Measurements from ENCODE around the gene SIDT2. TPM values are rescaled to one million over a fixed set of nuclear protein-coding genes. Genes with fewer than 3 reads are reported as not detected.
"Not testable (repeated sequence)": the region's sequence is repeated elsewhere in the genome, so short reads cannot be mapped to it uniquely, and the experiment has no call there.

SIDT2 gene
- total RNA-seq, 2 donors from 2014 or later: 25.0 to 43.9 TPM

GRCh38 chr11:117180661-117181585, 2.4 kb downstream of the SIDT2 start:
- Mint-ChIP-seq H3K4me3 (peak overlapping the region; percentile 88), H3K9me3 (no peaks in the 10 kb centered on the region), H3K27me3 (no peaks in the 10 kb centered on the region), H3K4me1 (peaks cover 25% of the 10 kb centered on the region), H3K36me3 (ENCODE audit: low read depth) (peaks cover 5% of the 10 kb centered on the region), H3K27ac (peak overlapping the region; percentile 84)
- ATAC-seq (replicated peaks): peak; percentile 31

- peaks cover 25% of the 10 kb centered on the region for H3K4me1 Mint-ChIP-seq
- peaks cover 5% of the 10 kb centered on the region for H3K36me3 Mint-ChIP-seq (ENCODE audit: low read depth)
- H3K4me3 Mint-ChIP-seq: no peak overlapping the region
- H3K27me3 Mint-ChIP-seq: no peaks in the 10 kb centered on the region
- H3K9me3 Mint-ChIP-seq: no peaks in the 10 kb centered on the region
- H3K27ac Mint-ChIP-seq: no peak overlapping the region
- no peak for ATAC-seq (replicated peaks)
Observed at GRCh38 chr11:117181586-117182550, 3.3 kb downstream of the SIDT2 start.

DNA sequence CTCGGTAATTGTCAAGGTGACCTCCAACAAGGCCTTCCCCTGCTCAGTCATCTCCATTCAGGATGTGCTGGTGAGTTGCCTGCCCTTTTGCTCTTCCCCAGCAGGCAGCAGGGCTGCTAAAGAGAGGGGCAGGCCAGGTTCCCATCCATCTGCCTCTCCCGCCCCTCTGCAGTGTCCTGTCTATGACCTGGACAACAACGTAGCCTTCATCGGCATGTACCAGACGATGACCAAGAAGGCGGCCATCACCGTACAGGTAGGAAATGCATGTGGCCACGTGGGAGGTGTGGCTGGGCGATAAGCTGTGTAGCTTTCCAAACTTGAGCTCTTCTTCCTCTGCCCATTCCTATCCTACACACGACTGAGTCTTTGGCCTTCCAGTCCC, 4.0 kb downstream of the SIDT2 start:
- H3K4me3 Mint-ChIP-seq: no peak overlapping the region
- H3K4me1 Mint-ChIP-seq: peaks cover 25% of the 10 kb centered on the region
- no peaks in the 10 kb centered on the region for H3K27me3 Mint-ChIP-seq
- H3K27ac Mint-ChIP-seq: no peak overlapping the region
- H3K36me3 Mint-ChIP-seq (ENCODE audit: low read depth): peaks cover 5% of the 10 kb centered on the region
- no peaks in the 10 kb centered on the region for H3K9me3 Mint-ChIP-seq
- no peak for ATAC-seq (replicated peaks)

DNA sequence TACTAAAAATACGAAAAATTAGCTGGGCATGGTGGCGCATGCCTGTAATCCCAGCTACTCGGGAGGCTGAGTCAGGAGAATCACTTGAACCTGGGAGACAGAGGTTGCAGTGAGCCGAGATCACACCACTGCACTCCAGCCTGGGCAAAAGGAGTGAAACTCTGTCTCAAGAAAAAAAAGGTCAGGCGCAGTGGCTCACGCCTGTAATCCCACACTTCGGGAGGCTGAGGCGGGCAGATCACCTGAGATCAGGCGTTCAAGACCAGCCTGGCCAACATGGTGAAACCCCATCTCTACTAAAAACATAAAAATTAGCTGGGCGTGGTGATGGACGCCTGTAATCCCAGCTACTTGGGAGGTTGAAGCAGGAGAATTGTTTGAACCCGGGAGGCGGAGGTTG, 4.6 kb downstream of the SIDT2 start:
- not testable (repeated sequence) for ATAC-seq (replicated peaks); H3K4me3 Mint-ChIP-seq; H3K27ac Mint-ChIP-seq; H3K36me3 Mint-ChIP-seq (ENCODE audit: low read depth); H3K27me3 Mint-ChIP-seq; H3K9me3 Mint-ChIP-seq
- H3K4me1 Mint-ChIP-seq: peaks cover 18% of the 10 kb centered on the region

- H3K9me3 Mint-ChIP-seq: no peaks in the 10 kb centered on the region
- H3K27me3 Mint-ChIP-seq: no peaks in the 10 kb centered on the region
- peaks cover 5% of the 10 kb centered on the region for H3K36me3 Mint-ChIP-seq (ENCODE audit: low read depth)
- H3K27ac Mint-ChIP-seq: no peak overlapping the region
- no peak overlapping the region for H3K4me3 Mint-ChIP-seq
- ATAC-seq (replicated peaks): no peak
- peaks cover 18% of the 10 kb centered on the region for H3K4me1 Mint-ChIP-seq
Observed at GRCh38 chr11:117183724-117184349, 5.3 kb downstream of the SIDT2 start.

DNA sequence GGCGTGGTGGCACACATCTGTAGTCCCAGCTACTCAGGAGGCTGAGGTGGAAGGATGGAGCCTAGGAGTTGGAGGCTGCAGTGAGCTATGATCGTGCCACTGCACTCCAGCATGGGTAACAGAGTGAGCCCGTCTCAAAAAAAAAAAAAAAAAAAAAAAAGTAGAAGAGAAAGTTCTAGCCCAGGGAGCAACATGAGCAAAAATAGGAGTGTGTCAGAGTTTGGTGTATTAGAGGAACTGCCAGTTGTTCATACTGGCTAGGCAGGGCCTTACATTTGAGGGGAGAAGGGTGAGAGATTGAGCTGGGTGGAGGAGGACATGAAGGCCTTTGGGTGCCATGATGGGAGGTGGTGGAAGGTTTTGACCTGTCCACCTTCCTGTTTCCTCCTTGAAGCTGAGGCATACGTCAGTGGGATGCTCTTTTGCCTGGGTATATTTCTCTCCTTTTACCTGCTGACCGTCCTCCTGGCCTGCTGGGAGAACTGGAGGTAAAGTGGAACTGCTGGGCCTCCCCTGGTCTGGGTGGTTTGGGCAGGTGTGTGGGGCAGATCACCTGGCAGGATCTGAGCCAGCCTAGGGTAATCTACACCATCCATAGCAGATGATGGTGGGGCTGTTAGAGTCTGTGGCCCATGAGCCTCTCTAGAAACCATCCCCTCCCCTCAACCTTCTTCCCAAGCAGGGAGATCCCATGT, 7.3 kb downstream of the SIDT2 start:
- no peak overlapping the region for H3K4me3 Mint-ChIP-seq
- no peak for ATAC-seq (replicated peaks)
- peak overlapping the region; percentile 22 for H3K27ac Mint-ChIP-seq
- H3K36me3 Mint-ChIP-seq (ENCODE audit: low read depth): peaks cover 5% of the 10 kb centered on the region
- H3K9me3 Mint-ChIP-seq: no peaks in the 10 kb centered on the region
- no peaks in the 10 kb centered on the region for H3K27me3 Mint-ChIP-seq
- peaks cover 3% of the 10 kb centered on the region for H3K4me1 Mint-ChIP-seq

GRCh38 chr11:117186431-117186761, 7.9 kb downstream of the SIDT2 start:
- no peaks in the 10 kb centered on the region for H3K9me3 Mint-ChIP-seq

DNA sequence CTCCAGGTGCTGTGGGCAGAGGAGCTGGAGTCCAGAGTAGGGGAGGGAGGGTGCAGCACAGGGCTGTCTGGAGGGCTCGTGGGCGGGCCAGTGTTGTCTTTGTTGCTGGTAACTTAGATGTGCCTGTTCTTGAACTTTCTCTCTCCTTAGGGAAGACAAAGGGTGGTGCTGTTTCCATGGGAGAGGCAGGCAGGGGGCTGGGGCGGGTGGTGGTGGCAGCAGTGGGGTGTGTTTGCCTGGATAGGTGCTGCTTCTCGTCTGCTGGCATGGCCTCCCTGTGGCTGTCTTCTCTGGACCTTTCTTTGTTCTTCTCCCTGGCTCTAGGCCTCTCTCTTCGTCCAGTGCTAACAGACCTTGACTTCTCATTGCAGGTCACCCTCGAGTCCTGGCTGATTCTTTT, 8.5 kb downstream of the SIDT2 start:
- Mint-ChIP-seq H3K4me3 (no peak overlapping the region), H3K4me1 (no peaks in the 10 kb centered on the region), H3K36me3 (ENCODE audit: low read depth) (peaks cover 7% of the 10 kb centered on the region), H3K27me3 (no peaks in the 10 kb centered on the region), H3K27ac (no peak overlapping the region), H3K9me3 (no peaks in the 10 kb centered on the region)
- no peak for ATAC-seq (replicated peaks)

More at GRCh38 chr11:117186431-117186761, 7.9 kb downstream of the SIDT2 start:
- Mint-ChIP-seq H3K27me3 (no peaks in the 10 kb centered on the region), H3K4me1 (no peaks in the 10 kb centered on the region), H3K27ac (no peak overlapping the region), H3K36me3 (ENCODE audit: low read depth) (peaks cover 5% of the 10 kb centered on the region), H3K4me3 (no peak overlapping the region)
- no peak for ATAC-seq (replicated peaks)

- H3K27me3 Mint-ChIP-seq: no peaks in the 10 kb centered on the region
- H3K9me3 Mint-ChIP-seq: no peaks in the 10 kb centered on the region
- H3K4me3 Mint-ChIP-seq: no peak overlapping the region
- ATAC-seq (replicated peaks): no peak
- peaks cover 11% of the 10 kb centered on the region for H3K36me3 Mint-ChIP-seq (ENCODE audit: low read depth)
- H3K27ac Mint-ChIP-seq: no peak overlapping the region
- H3K4me1 Mint-ChIP-seq: no peaks in the 10 kb centered on the region
Observed at GRCh38 chr11:117187428-117187798, 8.9 kb downstream of the SIDT2 start.

- ATAC-seq (replicated peaks): no peak
Observed at GRCh38 chr11:117187799-117188481, 9.4 kb downstream of the SIDT2 start.

DNA sequence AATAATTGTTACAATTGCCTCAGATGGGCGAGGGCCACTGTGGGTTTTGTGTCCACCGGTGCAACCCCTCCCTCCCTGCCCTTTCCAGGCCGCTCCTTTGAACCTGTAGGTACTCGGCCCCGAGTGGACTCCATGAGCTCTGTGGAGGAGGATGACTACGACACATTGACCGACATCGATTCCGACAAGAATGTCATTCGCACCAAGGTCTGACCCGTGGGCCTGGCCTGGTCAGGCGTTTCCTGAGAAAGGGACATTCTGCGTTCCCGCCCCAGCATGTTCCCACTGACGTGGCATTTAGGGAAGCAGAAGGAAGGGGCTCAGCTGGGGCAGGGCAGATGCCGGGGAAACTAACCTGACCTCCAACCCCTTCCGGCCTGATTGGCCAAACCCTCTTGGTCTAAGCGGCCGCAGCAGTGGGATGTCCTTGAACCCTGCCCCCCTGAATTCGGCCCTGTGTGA, 10.1 kb downstream of the SIDT2 start:
- no peaks in the 10 kb centered on the region for H3K9me3 Mint-ChIP-seq
- no peak overlapping the region for H3K27ac Mint-ChIP-seq
- no peak overlapping the region for H3K4me3 Mint-ChIP-seq
- H3K36me3 Mint-ChIP-seq (ENCODE audit: low read depth): peaks cover 16% of the 10 kb centered on the region
- ATAC-seq (replicated peaks): no peak
- H3K27me3 Mint-ChIP-seq: no peaks in the 10 kb centered on the region
- peaks cover 5% of the 10 kb centered on the region for H3K4me1 Mint-ChIP-seq

More at GRCh38 chr11:117187799-117188481, 9.4 kb downstream of the SIDT2 start:
- H3K27ac Mint-ChIP-seq: no peak overlapping the region
- no peaks in the 10 kb centered on the region for H3K27me3 Mint-ChIP-seq
- no peaks in the 10 kb centered on the region for H3K9me3 Mint-ChIP-seq
- peaks cover 1% of the 10 kb centered on the region for H3K4me1 Mint-ChIP-seq
- no peak overlapping the region for H3K4me3 Mint-ChIP-seq
- H3K36me3 Mint-ChIP-seq (ENCODE audit: low read depth): peaks cover 13% of the 10 kb centered on the region

GRCh38 chr11:117189191-117189940, 10.8 kb downstream of the SIDT2 start:
- H3K27me3 Mint-ChIP-seq: no peaks in the 10 kb centered on the region
- H3K36me3 Mint-ChIP-seq (ENCODE audit: low read depth): peaks cover 13% of the 10 kb centered on the region
- H3K4me1 Mint-ChIP-seq: peaks cover 5% of the 10 kb centered on the region
- ATAC-seq (replicated peaks): no peak
- H3K4me3 Mint-ChIP-seq: no peak overlapping the region
- H3K27ac Mint-ChIP-seq: no peak overlapping the region
- no peaks in the 10 kb centered on the region for H3K9me3 Mint-ChIP-seq

Measured in activated T-helper 17 cell treated with anti-CD3 and anti-CD28 coated beads, Interleukin-2, amount 50 U/mL, for 72 hours (primary cell).